Keratinocyte (primary cell): ENCODE data around the gene HYAL3. TPM values are rescaled to one million over a fixed set of nuclear protein-coding genes. Genes with fewer than 3 reads are reported as not detected.

Source experiments
- DNase-seq: peaks from one replicate; pipeline ENCODE4 v3.0.0-alpha.2; 2011; ENCODE audit warnings: low read depth, missing footprints, low spot score
- FAIRE-seq: peaks from 2 replicates; lab custom pipeline; 2011; peaks lifted over from hg19 to GRCh38; lab: Jason Lieb, UNC
- H2AFZ ChIP-seq: 2 replicates; pipeline ENCODE4 v1.6.0; 2012; ENCODE audit warnings: low read length, control low read depth, inconsistent platforms; ENCODE audit not compliant: control insufficient read depth
- H3K27ac ChIP-seq: 2 replicates; pipeline ENCODE4 v1.5.1; 2011; ENCODE audit warnings: low read length; ENCODE audit not compliant: control insufficient read depth, insufficient read depth
- H3K27me3 ChIP-seq: 3 replicates; pipeline ENCODE4 v1.6.0; 2011; ENCODE audit warnings: low read length; ENCODE audit not compliant: control insufficient read depth, insufficient read depth; ENCODE audit errors: extremely low read depth
- H3K36me3 ChIP-seq, 2 experiments: 2 replicates in 1 of 2; 3 replicates in 1 of 2; pipeline ENCODE4 v1.5.1; 2011; ENCODE audit warnings: low read length in 2 of 2, mild to moderate bottlenecking in 1 of 2; ENCODE audit not compliant: control insufficient read depth in 2 of 2, insufficient read depth in 2 of 2; ENCODE audit errors: extremely low read depth in 1 of 2
- H3K4me1 ChIP-seq: 3 replicates; pipeline ENCODE4 v1.5.1; 2011; ENCODE audit warnings: low read length; ENCODE audit not compliant: control insufficient read depth, insufficient read depth; ENCODE audit errors: extremely low read depth
- H3K4me2 ChIP-seq: 3 replicates; pipeline ENCODE4 v1.6.0; 2011; ENCODE audit warnings: low read depth, low read length; ENCODE audit not compliant: control insufficient read depth, insufficient read depth; ENCODE audit errors: extremely low read depth
- H3K4me3 ChIP-seq, 3 experiments: fragments of 200-600 bp in 1 of 3; sonication (generic) in 1 of 3; 2 replicates in 2 of 3; 3 replicates in 1 of 3; pipeline ENCODE4 v1.5.1; 2011 to 2016; ENCODE audit warnings: low read length in 3 of 3, mild to moderate bottlenecking in 3 of 3, control low read depth in 2 of 3, inconsistent platforms in 1 of 3, low read depth in 1 of 3, mixed read lengths in 1 of 3, mixed run types in 1 of 3, moderate library complexity in 1 of 3; ENCODE audit not compliant: control insufficient read depth in 2 of 3, insufficient read depth in 2 of 3; ENCODE audit errors: extremely low read depth in 1 of 3
- H3K79me2 ChIP-seq: 2 replicates; pipeline ENCODE4 v1.6.0; 2012; ENCODE audit warnings: low read length; ENCODE audit not compliant: control insufficient read depth, insufficient read depth
- H3K9ac ChIP-seq: 3 replicates; pipeline ENCODE4 v1.6.0; 2011; ENCODE audit warnings: low read length; ENCODE audit not compliant: control insufficient read depth, insufficient read depth; ENCODE audit errors: extremely low read depth
- H3K9me1 ChIP-seq: 3 replicates; pipeline ENCODE4 v1.6.0; 2011; ENCODE audit warnings: low read length; ENCODE audit not compliant: control insufficient read depth, insufficient read depth; ENCODE audit errors: extremely low read depth
- H3K9me3 ChIP-seq: 2 replicates; pipeline ENCODE4 v1.5.1; 2012; ENCODE audit warnings: low read depth, low read length; ENCODE audit not compliant: control insufficient read depth
- H4K20me1 ChIP-seq: 3 replicates; pipeline ENCODE4 v1.6.0; 2011; ENCODE audit warnings: low read length; ENCODE audit not compliant: control insufficient read depth, insufficient read depth; ENCODE audit errors: extremely low read depth
- EZH2 ChIP-seq: IDR thresholded peaks from one replicate; pipeline ENCODE4 v1.6.1; 2012; ENCODE audit warnings: inconsistent platforms, mild to moderate bottlenecking, low read length, moderate library complexity
- dilution Hi-C: fragments of 300-500 bp; cut with MboI; formaldehyde crosslinking; loops from one replicate; pipeline ENCODE4 v1.7.0; 2020; ENCODE audit warnings: low sequenced_read_pairs; ENCODE audit not compliant: extremely low pct_ligation_motif_present
- polyA minus RNA-seq, 3 experiments: library from RNA; depleted of rRNA, polyadenylated mRNA; stranded (reverse); fragments of >200 nt; gene quantifications; 1 replicate in 1 of 3; 2 replicates in 1 of 3; 3 replicates in 1 of 3; pipeline ENCODE4 v1.2.3, GENCODE V29; 2011
- polyA plus RNA-seq, 5 experiments: library from polyadenylated mRNA; depleted of rRNA in 3 of 5; stranded (reverse) in 3 of 5; stranded (forward) in 1 of 5; unstranded in 1 of 5; fragments of >200 nt; gene quantifications; 1 replicate in 1 of 5; 2 replicates in 3 of 5; 3 replicates in 1 of 5; pipeline versions ENCODE4 v1.2.1 to v1.2.3, GENCODE V29; 2011 to 2012; ENCODE audit warnings: missing spikeins in 2 of 5, low read depth in 1 of 5, low replicate concordance in 1 of 5
- TF ChIP-seq, protein P1 (sequence below), 3 experiments: IDR thresholded peaks in 1 of 3; conservative IDR thresholded peaks in 1 of 3; optimal IDR thresholded peaks in 1 of 3; 2 replicates in 2 of 3; 3 replicates in 1 of 3; pipeline versions ENCODE3 to v1.5.1; 2011; ENCODE audit warnings: low read length in 3 of 3, mild to moderate bottlenecking in 3 of 3, moderate library complexity in 2 of 3, control low read depth in 1 of 3, inconsistent platforms in 1 of 3; ENCODE audit not compliant: insufficient read depth in 2 of 3; ENCODE audit errors: extremely low read depth in 1 of 3

HYAL3 gene, protein sequence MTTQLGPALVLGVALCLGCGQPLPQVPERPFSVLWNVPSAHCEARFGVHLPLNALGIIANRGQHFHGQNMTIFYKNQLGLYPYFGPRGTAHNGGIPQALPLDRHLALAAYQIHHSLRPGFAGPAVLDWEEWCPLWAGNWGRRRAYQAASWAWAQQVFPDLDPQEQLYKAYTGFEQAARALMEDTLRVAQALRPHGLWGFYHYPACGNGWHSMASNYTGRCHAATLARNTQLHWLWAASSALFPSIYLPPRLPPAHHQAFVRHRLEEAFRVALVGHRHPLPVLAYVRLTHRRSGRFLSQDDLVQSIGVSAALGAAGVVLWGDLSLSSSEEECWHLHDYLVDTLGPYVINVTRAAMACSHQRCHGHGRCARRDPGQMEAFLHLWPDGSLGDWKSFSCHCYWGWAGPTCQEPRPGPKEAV
- polyA plus RNA-seq: 6.6 to 15.6 TPM (median 10.3 TPM) in 3 replicates
- 1.3 TPM for polyA plus RNA-seq (2011; ENCODE audit: low read depth)
- 8.8 and 15.8 TPM in 2 replicates for polyA plus RNA-seq (2011; cell fraction: cytosol; rRNA removed)
- polyA plus RNA-seq (2011; cell fraction: nucleus; rRNA removed): 14.3 and 18.5 TPM in 2 replicates
- 3.2 and 9.2 TPM in 2 replicates for polyA plus RNA-seq (2012; ENCODE audit: low replicate concordance)
- polyA minus RNA-seq: 5.2 to 15.4 TPM (median 14.1 TPM) in 3 replicates
- 15.5 TPM for polyA minus RNA-seq (2011; cell fraction: cytosol; rRNA and poly(A)+ RNA removed)
- polyA minus RNA-seq (2011; cell fraction: nucleus; rRNA and poly(A)+ RNA removed): 7.7 and 8.8 TPM in 2 replicates

DNA sequence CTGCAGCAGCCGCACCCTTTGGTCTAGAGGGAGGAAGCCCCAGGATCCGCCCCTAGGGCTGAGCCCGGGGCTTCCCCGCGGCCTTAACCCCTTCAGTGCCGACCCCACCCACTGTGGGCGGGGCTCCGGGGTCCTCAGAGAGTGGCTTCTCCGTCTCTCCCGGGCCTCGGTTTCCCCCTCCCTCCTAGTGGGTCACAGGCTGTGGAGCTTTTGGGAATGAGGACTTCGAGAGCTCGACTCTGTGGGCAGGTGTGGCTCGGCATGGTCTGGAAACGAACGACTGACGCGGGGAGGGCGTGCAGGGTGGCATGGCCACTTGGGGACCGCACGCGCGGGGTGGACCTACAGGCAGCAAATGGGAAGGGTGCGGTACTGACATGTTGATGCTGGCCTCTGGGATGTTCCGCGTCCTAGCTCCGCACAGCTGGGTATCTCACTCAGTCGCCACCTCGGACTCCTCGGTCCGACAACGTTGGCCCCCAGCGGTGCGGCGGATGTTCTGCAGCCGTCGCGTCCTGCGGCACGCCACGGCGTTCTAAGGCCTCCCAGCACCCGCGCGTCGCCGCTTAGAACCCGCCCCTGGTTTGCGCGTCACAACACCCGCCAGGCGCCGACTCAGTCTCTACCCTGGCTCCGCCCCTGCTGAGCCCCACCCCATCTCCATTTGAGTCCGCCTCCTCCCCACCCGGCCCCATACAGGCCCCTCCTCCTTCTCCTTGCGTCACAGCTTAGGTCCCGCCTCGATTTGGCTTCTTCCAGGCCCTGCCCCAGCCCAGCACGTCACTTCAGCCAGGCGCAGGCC is at the start of gene HYAL3, which contains the start of gene NAA80:
Gene HYAL3, minus strand, starts transcription at position 570 of the 802 bp plus-strand sequence. CDS start 3,803 bp downstream, outside the sequence.
Gene NAA80, minus strand, starts transcription at position 570 of the 802 bp plus-strand sequence. CDS start 1,942 bp downstream, outside the sequence.
- Histone ChIP-seq H3K9me1 (peaks cover 3% of the 10 kb centered on the region), H3K4me3 (peak within 1 kb of the TSS; percentile 76 to 97 (median 94)), H3K9me3 (no peaks in the 10 kb centered on the region), H2AFZ (peak within 1 kb of the TSS; percentile 94), H3K4me2 (peak within 1 kb of the TSS; percentile 94), H3K27me3 (no peaks in the 10 kb centered on the region), H3K9ac (peak within 1 kb of the TSS; percentile 95), H3K36me3 (peaks cover 0 to 4% of the 10 kb centered on the region in 2 experiments), H3K27ac (peak within 1 kb of the TSS; percentile 97), H3K79me2 (peaks cover 9% of the 10 kb centered on the region), H3K4me1 (peaks cover 32% of the 10 kb centered on the region), H4K20me1 (no peaks in the 10 kb centered on the region)
- peak; percentile 100 for DNase-seq
- TF ChIP-seq, protein P1, sequence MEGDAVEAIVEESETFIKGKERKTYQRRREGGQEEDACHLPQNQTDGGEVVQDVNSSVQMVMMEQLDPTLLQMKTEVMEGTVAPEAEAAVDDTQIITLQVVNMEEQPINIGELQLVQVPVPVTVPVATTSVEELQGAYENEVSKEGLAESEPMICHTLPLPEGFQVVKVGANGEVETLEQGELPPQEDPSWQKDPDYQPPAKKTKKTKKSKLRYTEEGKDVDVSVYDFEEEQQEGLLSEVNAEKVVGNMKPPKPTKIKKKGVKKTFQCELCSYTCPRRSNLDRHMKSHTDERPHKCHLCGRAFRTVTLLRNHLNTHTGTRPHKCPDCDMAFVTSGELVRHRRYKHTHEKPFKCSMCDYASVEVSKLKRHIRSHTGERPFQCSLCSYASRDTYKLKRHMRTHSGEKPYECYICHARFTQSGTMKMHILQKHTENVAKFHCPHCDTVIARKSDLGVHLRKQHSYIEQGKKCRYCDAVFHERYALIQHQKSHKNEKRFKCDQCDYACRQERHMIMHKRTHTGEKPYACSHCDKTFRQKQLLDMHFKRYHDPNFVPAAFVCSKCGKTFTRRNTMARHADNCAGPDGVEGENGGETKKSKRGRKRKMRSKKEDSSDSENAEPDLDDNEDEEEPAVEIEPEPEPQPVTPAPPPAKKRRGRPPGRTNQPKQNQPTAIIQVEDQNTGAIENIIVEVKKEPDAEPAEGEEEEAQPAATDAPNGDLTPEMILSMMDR (optimal IDR thresholded peaks at IDR 0.05 in 1 of 3, IDR thresholded peaks at IDR 0.05 in 1 of 3, conservative IDR thresholded peaks at IDR 0.05 in 1 of 3; ENCODE audit: extremely low read depth in 1 of 3, insufficient read depth in 2 of 3, low read length in 3 of 3): peak in 2 of 3 experiments; percentile 41 to 48
- TF ChIP-seq EZH2: no peak
- FAIRE-seq: no peak
- dilution Hi-C loops: no loop called here

DNA sequence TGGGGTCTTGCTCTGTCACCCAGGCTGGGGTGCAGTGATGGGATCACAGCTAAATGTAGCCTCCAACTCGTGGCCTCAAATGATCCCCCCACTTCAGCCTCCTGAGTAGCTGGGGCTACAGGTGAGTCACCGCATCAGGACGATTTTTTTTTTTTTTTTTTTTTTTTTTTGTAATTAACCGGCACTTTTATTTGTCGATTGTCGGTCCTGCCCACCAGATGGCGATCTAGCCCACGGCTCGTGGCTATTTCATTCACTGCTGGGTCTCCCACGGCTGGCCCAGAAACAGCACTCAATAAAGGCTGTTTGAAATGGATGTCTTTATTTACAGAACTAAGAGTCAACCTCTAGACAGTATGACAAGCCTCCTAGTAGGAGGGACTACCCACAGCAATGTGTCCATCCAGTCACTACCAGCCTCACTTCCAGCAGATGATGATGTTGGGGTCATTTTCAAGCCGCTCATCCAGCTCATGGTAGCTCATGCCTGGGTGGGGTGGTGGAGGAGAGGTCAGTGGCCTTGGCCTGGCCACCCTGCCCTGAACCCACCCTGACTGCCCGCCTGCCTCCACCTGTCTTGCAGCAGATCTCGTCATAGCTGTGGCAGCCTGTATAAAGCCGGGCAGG is 48.1 kb upstream of the HYAL3 start:
- H3K36me3 ChIP-seq: peaks cover 10% of the 10 kb centered on the region in 2 experiments
- no peaks in the 10 kb centered on the region for H3K27me3 ChIP-seq
- H2AFZ ChIP-seq: no peak overlapping the region
- FAIRE-seq (peak; percentile 46), DNase-seq (no peak)
- H3K27ac ChIP-seq: no peak overlapping the region
- TF ChIP-seq EZH2: no peak
- TF ChIP-seq, protein P1 (optimal IDR thresholded peaks at IDR 0.05 in 1 of 3, IDR thresholded peaks at IDR 0.05 in 1 of 3, conservative IDR thresholded peaks at IDR 0.05 in 1 of 3; ENCODE audit: extremely low read depth in 1 of 3, insufficient read depth in 2 of 3, low read length in 3 of 3): peak in 2 of 3 experiments; percentile 52 to 70
- H3K4me2 ChIP-seq: no peak overlapping the region
- peaks cover 12% of the 10 kb centered on the region for H3K79me2 ChIP-seq
- no peaks in the 10 kb centered on the region for H3K9me3 ChIP-seq
- H3K4me3 ChIP-seq: no peak overlapping the region
- H3K9me1 ChIP-seq: no peaks in the 10 kb centered on the region
- no peaks in the 10 kb centered on the region for H4K20me1 ChIP-seq
- peaks cover 24% of the 10 kb centered on the region for H3K4me1 ChIP-seq
- no peak overlapping the region for H3K9ac ChIP-seq
- dilution Hi-C loops: no loop called here
